Esophagus mucosa (tissue), 1 donor: ENCODE results near the gene TMEM255B. TPM values are rescaled to one million over a fixed set of nuclear protein-coding genes. Genes with fewer than 3 reads are reported as not detected.
"Not testable (repeated sequence)": the region's sequence is repeated elsewhere in the genome, so short reads cannot be mapped to it uniquely, and the experiment has no call there.

ENCODE experiments used
- ATAC-seq: fragments of 200-7000 bp; cut with Tn5 transposase; one replicate; pipeline ENCODE4 v1.9.1; 2020
- total RNA-seq: library from RNA; stranded (reverse); gene quantifications from one replicate; pipeline ENCODE4 v1.2.4, GENCODE V29; 2023
- donor health status: DM: yes; HTN: yes; CAD: no.

The TMEM255B gene
- total RNA-seq, 1 donor from 2014 or later, result 1.8 TPM

GRCh38 chr13:113734826-113735125 is 24.2 kb upstream of the TMEM255B start:
- no peak for ATAC-seq

GRCh38 chr13:113735194-113735593 is 23.8 kb upstream of the TMEM255B start:
- ATAC-seq, result no peak

GRCh38 chr13:113735750-113736149 is 23.3 kb upstream of the TMEM255B start:
- ATAC-seq, result no peak

- no peak for ATAC-seq
Measured at GRCh38 chr13:113736258-113736731, 22.7 kb upstream of the TMEM255B start.

GRCh38 chr13:113737803-113738202 is 21.2 kb upstream of the TMEM255B start:
- ATAC-seq, result no peak

GRCh38 chr13:113739527-113740285 is 19.3 kb upstream of the TMEM255B start:
- no peak for ATAC-seq

GRCh38 chr13:113740286-113740556 is 18.8 kb upstream of the TMEM255B start:
- ATAC-seq, result no peak

GRCh38 chr13:113740661-113741060 is 18.4 kb upstream of the TMEM255B start:
- ATAC-seq, result no peak

- no peak for ATAC-seq
Measured at GRCh38 chr13:113741191-113741668, 17.8 kb upstream of the TMEM255B start.

GRCh38 chr13:113742000-113742441 is 17.0 kb upstream of the TMEM255B start:
- peak; percentile 88 for ATAC-seq

- ATAC-seq, result peak; percentile 17
Measured at GRCh38 chr13:113742445-113743120, 16.4 kb upstream of the TMEM255B start.

- ATAC-seq, result no peak
Measured at GRCh38 chr13:113743366-113744195, 15.4 kb upstream of the TMEM255B start.

- no peak for ATAC-seq
Measured at GRCh38 chr13:113744197-113745000, 14.6 kb upstream of the TMEM255B start.

GRCh38 chr13:113745059-113745458 is 14.0 kb upstream of the TMEM255B start:
- ATAC-seq, result no peak

GRCh38 chr13:113745500-113746142 is 13.4 kb upstream of the TMEM255B start:
- not testable (repeated sequence) for ATAC-seq

- ATAC-seq, result no peak
Measured at GRCh38 chr13:113746143-113746525, 12.9 kb upstream of the TMEM255B start.

GRCh38 chr13:113746671-113747070 is 12.4 kb upstream of the TMEM255B start:
- ATAC-seq, result no peak

- no peak for ATAC-seq
Measured at GRCh38 chr13:113747291-113747833, 11.7 kb upstream of the TMEM255B start.

- ATAC-seq, result no peak
Measured at GRCh38 chr13:113748101-113748861, 10.7 kb upstream of the TMEM255B start.

- peak; percentile 25 for ATAC-seq
Measured at GRCh38 chr13:113748862-113749451, 10.1 kb upstream of the TMEM255B start.
